GM12878 (cell line): ENCODE results near the gene R3HDM1. TPM values are rescaled to one million over a fixed set of nuclear protein-coding genes. Genes with fewer than 3 reads are reported as not detected.

Experiments
- ATAC-seq: fragments of 200-7000 bp; cut with Tn5 transposase; 3 replicates; pipeline ENCODE4 v1.9.1; 2020; ENCODE audit warnings: mild to moderate bottlenecking, moderate library complexity
- BruUV-seq: library from RNA; stranded (reverse); fragments of 400-500 nt; replicated peaks from 2 replicates; lab custom pipeline; 2021; lab: Mats Ljungman, UMichigan
- CTCF ChIA-PET: fragments of 300-600 bp; sonication (Branson Sonifier 250); formaldehyde crosslinking; extraction: SDS; loops from one replicate; lab custom pipeline; 2021; ENCODE audit warnings: inconsistent platforms; lab: Yijun Ruan, JAX
- POLR2A ChIA-PET: fragments of 350-600 bp; formaldehyde crosslinking; extraction: SDS; loops from one replicate; lab custom pipeline; 2021; ENCODE audit warnings: inconsistent platforms; lab: Charles Lee
- RAD21 ChIA-PET: fragments of 300-600 bp; sonication (Branson Sonifier 250); formaldehyde crosslinking; loops from one replicate; lab custom pipeline; 2023; ENCODE audit warnings: antibody characterized with exemption; ENCODE audit not compliant: unreplicated experiment; lab: Charles Lee
- SMC1A ChIA-PET: fragments of 300-600 bp; sonication (Branson Sonifier 250); formaldehyde crosslinking; loops from one replicate; lab custom pipeline; 2023; ENCODE audit not compliant: unreplicated experiment, uncharacterized antibody; lab: Charles Lee
- DNase-seq: peaks from one replicate; pipeline ENCODE4 v3.0.0-alpha.2; 2011; ENCODE audit warnings: low read depth, low spot score
- FAIRE-seq: peaks from 3 replicates; lab custom pipeline; 2011; peaks lifted over from hg19 to GRCh38; lab: Jason Lieb, UNC
- H2AFZ ChIP-seq: 2 replicates; pipeline ENCODE4 v1.6.0; 2011; ENCODE audit warnings: low read depth, low read length, control low read depth; ENCODE audit not compliant: control insufficient read depth
- H3K27ac ChIP-seq: 2 replicates; pipeline ENCODE4 v1.5.1; 2011; ENCODE audit warnings: control low read depth; ENCODE audit not compliant: control insufficient read depth, insufficient read depth
- H3K27me3 ChIP-seq, 2 experiments: replicated peaks in 1 of 2; 2 replicates each; pipeline versions ENCODE4 v1.6.0 to v1.6.1; 2011; ENCODE audit warnings: low read length in 1 of 2; ENCODE audit not compliant: control insufficient read depth in 2 of 2, insufficient read depth in 2 of 2
- H3K36me3 ChIP-seq, 2 experiments: 2 replicates each; pipeline ENCODE4 v1.5.1; 2011; ENCODE audit warnings: low read length in 1 of 2; ENCODE audit not compliant: control insufficient read depth in 2 of 2, insufficient read depth in 2 of 2
- H3K4me1 ChIP-seq: 2 replicates; pipeline ENCODE4 v1.6.1; 2011; ENCODE audit warnings: mild to moderate bottlenecking, low read length, moderate library complexity, mixed read lengths; ENCODE audit not compliant: control insufficient read depth, insufficient read depth
- H3K4me2 ChIP-seq: 2 replicates; pipeline ENCODE4 v1.6.0; 2011; ENCODE audit warnings: control low read depth; ENCODE audit not compliant: control insufficient read depth, insufficient read depth
- H3K4me3 ChIP-seq: fragments of 200-600 bp; sonication (generic); 2 replicates; pipeline ENCODE4 v1.5.1; 2016
- H3K79me2 ChIP-seq: 2 replicates; pipeline ENCODE4 v1.6.0; 2011; ENCODE audit warnings: low read length; ENCODE audit not compliant: control insufficient read depth, insufficient read depth
- H3K9ac ChIP-seq: 2 replicates; pipeline ENCODE4 v1.8.0; 2011; ENCODE audit warnings: low read length, control low read depth, mixed read lengths; ENCODE audit not compliant: control insufficient read depth, insufficient read depth
- H3K9me3 ChIP-seq: replicated peaks from 3 replicates; pipeline ENCODE4 v1.5.1; 2011; ENCODE audit warnings: mild to moderate bottlenecking, low read length; ENCODE audit not compliant: control insufficient read depth, insufficient read depth
- H4K20me1 ChIP-seq: 2 replicates; pipeline ENCODE4 v1.6.0; 2011; ENCODE audit not compliant: control insufficient read depth, insufficient read depth
- GATAD2B ChIP-seq: fragments of 450-650 bp; conservative IDR thresholded peaks from 2 replicates; pipeline ENCODE4 v1.6.1; 2017; ENCODE audit warnings: low read depth, mild to moderate bottlenecking, moderate library complexity
- IKZF2 ChIP-seq, 2 experiments: fragments of 450-650 bp; IDR thresholded peaks; 2 replicates each; pipeline ENCODE4 v1.6.1; 2017; ENCODE audit warnings: mild to moderate bottlenecking in 2 of 2, moderate library complexity in 2 of 2
- MAX ChIP-seq: IDR thresholded peaks from 2 replicates; pipeline ENCODE4 v1.6.1; 2012; ENCODE audit warnings: low read depth, low read length, improper control_type of control experiment
- MTA2 ChIP-seq: fragments of 450-650 bp; IDR thresholded peaks from 2 replicates; pipeline ENCODE4 v1.6.1; 2016; ENCODE audit warnings: low read depth, mild to moderate bottlenecking, moderate library complexity
- MTA3 ChIP-seq: IDR thresholded peaks from 2 replicates; pipeline ENCODE4 v1.6.1; 2012; ENCODE audit warnings: low read length, inconsistent platforms, borderline replicate concordance
- NFIC ChIP-seq: IDR thresholded peaks from 2 replicates; pipeline ENCODE4 v1.6.1; 2012; ENCODE audit warnings: low read depth, mild to moderate bottlenecking, inconsistent platforms, low read length, moderate library complexity
- NR2C1 ChIP-seq: fragments of 450-650 bp; IDR thresholded peaks from 2 replicates; pipeline ENCODE4 v1.6.1; 2017; ENCODE audit warnings: antibody characterized with exemption, mild to moderate bottlenecking, moderate library complexity
- RAD21 ChIP-seq: IDR thresholded peaks from 2 replicates; pipeline ENCODE4 v1.6.1; 2011; ENCODE audit warnings: mild to moderate bottlenecking, low read depth, low read length, moderate library complexity; ENCODE audit not compliant: insufficient read depth
- SP1 ChIP-seq: IDR thresholded peaks from one replicate; pipeline ENCODE4 v1.6.1; 2011; ENCODE audit warnings: low read depth, low read length
- STAT3 ChIP-seq: IDR thresholded peaks from 2 replicates; pipeline ENCODE4 v1.6.1; 2011; ENCODE audit warnings: low read depth, low read length, improper control_type of control experiment
- TCF12 ChIP-seq: IDR thresholded peaks from 2 replicates; pipeline ENCODE4 v1.6.1; 2011; ENCODE audit warnings: low read depth, mild to moderate bottlenecking, low read length
- TCF3 ChIP-seq: IDR thresholded peaks from 2 replicates; pipeline ENCODE4 v1.6.1; 2012; ENCODE audit warnings: low read depth, mild to moderate bottlenecking, low read length, borderline replicate concordance; ENCODE audit not compliant: insufficient read depth
- YY1 ChIP-seq: IDR thresholded peaks from 2 replicates; pipeline ENCODE4 v1.6.1; 2011; ENCODE audit warnings: low read depth, mild to moderate bottlenecking, low read length
- ZBTB4 ChIP-seq: fragments of 450-650 bp; formaldehyde crosslinking; IDR thresholded peaks from 2 replicates; pipeline ENCODE4 v1.4.0; 2022; ENCODE audit warnings: mild to moderate bottlenecking, moderate library complexity
- ZNF384 ChIP-seq: IDR thresholded peaks from 2 replicates; pipeline ENCODE4 v1.6.1; 2012; ENCODE audit warnings: low read depth, mild to moderate bottlenecking, low read length, improper control_type of control experiment, borderline replicate concordance
- ZNF622 ChIP-seq: fragments of 450-650 bp; IDR thresholded peaks from 2 replicates; pipeline ENCODE4 v1.6.1; 2017; ENCODE audit warnings: mild to moderate bottlenecking, inconsistent platforms
- WGBS: methylation state at CpG from one replicate; pipeline ENCODE4 v1.1.6; 2016; ENCODE audit warnings: low lambda C conversion rate; ENCODE audit not compliant: insufficient replicate concordance, insufficient coverage; ENCODE audit errors: missing lambda C conversion rate; 5-methylcytosine and 5-hydroxymethylcytosine counted together
- in situ Hi-C: fragments of 300-500 bp; cut with MboI; formaldehyde crosslinking; loops from 9 replicates; pipeline ENCODE4 v1.14.3; 2018; ENCODE audit warnings: mixed read lengths
- intact Hi-C: fragments of 100-400 bp; cut with micrococcal nuclease; formaldehyde crosslinking; loops from one replicate; pipeline ENCODE4 v1.14.2; 2022; ENCODE audit not compliant: unreplicated experiment
- polyA plus RNA-seq, 11 experiments: library from polyadenylated mRNA; depleted of rRNA in 4 of 11; unstranded in 6 of 11; stranded (reverse) in 5 of 11; fragments of >200 nt; fragmentation: Nextera tagmentation in 4 of 11; fragmentation: Illumina TruSeq in 1 of 11; extraction: Ambion mirVana in 4 of 11; extraction: Trizol in 1 of 11; gene quantifications; 1 replicate in 1 of 11; 2 replicates in 10 of 11; pipeline versions ENCODE4 v1.2.1 to v1.2.3, GENCODE V29; 2011 to 2016; ENCODE audit warnings: inconsistent platforms in 2 of 11, missing spikeins in 2 of 11, low read depth in 1 of 11
- total RNA-seq, 4 experiments: library from RNA; depleted of rRNA in 3 of 4; stranded (reverse); fragments of >200 nt in 3 of 4; fragmentation: Illumina TruSeq in 1 of 4; extraction: Trizol in 1 of 4; gene quantifications; 2 replicates each; pipeline versions ENCODE4 v1.2.1 to v1.2.3, GENCODE V29; 2013 to 2021
- TF ChIP-seq, protein P1 (sequence below): fragments of 450-650 bp; conservative IDR thresholded peaks from 2 replicates; pipeline ENCODE4 v1.6.1; 2017; ENCODE audit warnings: mild to moderate bottlenecking, moderate library complexity
- TF ChIP-seq, protein P2 (sequence below): fragments of 450-650 bp; IDR thresholded peaks from 2 replicates; pipeline ENCODE4 v1.6.1; 2018; ENCODE audit warnings: borderline replicate concordance, mild to moderate bottlenecking; ENCODE audit not compliant: partially characterized antibody

The R3HDM1 gene
- total and polyA plus RNA-seq, 10 of the 15 experiments (the other 5 are each of a cell fraction or from before 2014, with no cell fraction given) = 16.8 to 89.6 (median 47.7) TPM

- H3K4me2 ChIP-seq = no peak overlapping the region
- H3K9me3 ChIP-seq = no peaks in the 10 kb centered on the region
- H3K4me1 ChIP-seq = no peaks in the 10 kb centered on the region
- H3K79me2 ChIP-seq = no peaks in the 10 kb centered on the region
- in situ Hi-C loops = no loop called here
- H3K36me3 ChIP-seq = no peaks in the 10 kb centered on the region
- no peak for DNase-seq
- no TSS peak for BruUV-seq
- no peak for FAIRE-seq
- CTCF ChIA-PET = interaction anchor here (1.0 to 1.7 kb wide), 6 partner anchors 9 to 714 kb away, joined by 3 to 5 read pairs (median 4); no protein-coding TSS in a partner anchor
- H3K27ac ChIP-seq = no peak overlapping the region
- H3K4me3 ChIP-seq = no peak overlapping the region
- POLR2A ChIA-PET = interaction anchor here (1.1 to 1.3 kb wide), 2 partner anchors 15 to 19 kb away, joined by 4 read pairs; no protein-coding TSS in a partner anchor
- ATAC-seq = no peak
- SMC1A ChIA-PET = interaction anchor here (0.5 to 1.7 kb wide), 8 partner anchors 8 to 714 kb away, joined by 3 to 7 read pairs (median 4); no protein-coding TSS in a partner anchor
- RAD21 ChIA-PET = interaction anchor here (1.1 to 2.1 kb wide), 3 partner anchors 94 to 699 kb away, joined by 3 to 9 read pairs (median 3); no protein-coding TSS in a partner anchor
- H2AFZ ChIP-seq = no peak overlapping the region
- no peaks in the 10 kb centered on the region for H4K20me1 ChIP-seq
- intact Hi-C loops = no loop called here
- 90% methylated on average over 1 of the region's 1 CpG for WGBS
- no peak overlapping the region for H3K9ac ChIP-seq
- no peaks in the 10 kb centered on the region for H3K27me3 ChIP-seq
- TF ChIP-seq GATAD2B (no peak), MTA3 (no peak), MTA2 (no peak), ZBTB4 (CRISPR knock-in tag) (no peak), NR2C1 (no peak), ZNF622 (no peak), RAD21 (no peak), ZNF384 (no peak), TCF12 (no peak), TCF3 (no peak), STAT3 (no peak), SP1 (no peak), MAX (no peak), NFIC (no peak), YY1 (no peak), IKZF2 (IDR thresholded peaks at IDR 0.05) (no peak)
- TF ChIP-seq, protein P1, sequence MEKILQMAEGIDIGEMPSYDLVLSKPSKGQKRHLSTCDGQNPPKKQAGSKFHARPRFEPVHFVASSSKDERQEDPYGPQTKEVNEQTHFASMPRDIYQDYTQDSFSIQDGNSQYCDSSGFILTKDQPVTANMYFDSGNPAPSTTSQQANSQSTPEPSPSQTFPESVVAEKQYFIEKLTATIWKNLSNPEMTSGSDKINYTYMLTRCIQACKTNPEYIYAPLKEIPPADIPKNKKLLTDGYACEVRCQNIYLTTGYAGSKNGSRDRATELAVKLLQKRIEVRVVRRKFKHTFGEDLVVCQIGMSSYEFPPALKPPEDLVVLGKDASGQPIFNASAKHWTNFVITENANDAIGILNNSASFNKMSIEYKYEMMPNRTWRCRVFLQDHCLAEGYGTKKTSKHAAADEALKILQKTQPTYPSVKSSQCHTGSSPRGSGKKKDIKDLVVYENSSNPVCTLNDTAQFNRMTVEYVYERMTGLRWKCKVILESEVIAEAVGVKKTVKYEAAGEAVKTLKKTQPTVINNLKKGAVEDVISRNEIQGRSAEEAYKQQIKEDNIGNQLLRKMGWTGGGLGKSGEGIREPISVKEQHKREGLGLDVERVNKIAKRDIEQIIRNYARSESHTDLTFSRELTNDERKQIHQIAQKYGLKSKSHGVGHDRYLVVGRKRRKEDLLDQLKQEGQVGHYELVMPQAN = no peak
- TF ChIP-seq, protein P2, sequence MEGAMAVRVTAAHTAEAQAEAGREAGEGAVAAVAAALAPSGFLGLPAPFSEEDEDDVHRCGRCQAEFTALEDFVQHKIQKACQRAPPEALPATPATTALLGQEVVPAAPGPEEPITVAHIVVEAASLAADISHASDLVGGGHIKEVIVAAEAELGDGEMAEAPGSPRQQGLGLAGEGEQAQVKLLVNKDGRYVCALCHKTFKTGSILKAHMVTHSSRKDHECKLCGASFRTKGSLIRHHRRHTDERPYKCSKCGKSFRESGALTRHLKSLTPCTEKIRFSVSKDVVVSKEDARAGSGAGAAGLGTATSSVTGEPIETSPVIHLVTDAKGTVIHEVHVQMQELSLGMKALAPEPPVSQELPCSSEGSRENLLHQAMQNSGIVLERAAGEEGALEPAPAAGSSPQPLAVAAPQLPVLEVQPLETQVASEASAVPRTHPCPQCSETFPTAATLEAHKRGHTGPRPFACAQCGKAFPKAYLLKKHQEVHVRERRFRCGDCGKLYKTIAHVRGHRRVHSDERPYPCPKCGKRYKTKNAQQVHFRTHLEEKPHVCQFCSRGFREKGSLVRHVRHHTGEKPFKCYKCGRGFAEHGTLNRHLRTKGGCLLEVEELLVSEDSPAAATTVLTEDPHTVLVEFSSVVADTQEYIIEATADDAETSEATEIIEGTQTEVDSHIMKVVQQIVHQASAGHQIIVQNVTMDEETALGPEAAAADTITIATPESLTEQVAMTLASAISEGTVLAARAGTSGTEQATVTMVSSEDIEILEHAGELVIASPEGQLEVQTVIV = no peak
Measured at GRCh38 chr2:135703300-135703699, 172.0 kb downstream of the R3HDM1 start.
